Airway epithelial cell (primary cell): ENCODE measurements around the gene NR2E1. TPM values are rescaled to one million over a fixed set of nuclear protein-coding genes. Genes with fewer than 3 reads are reported as not detected.

Source experiments
- total RNA-seq: library from RNA; depleted of rRNA; stranded (reverse); fragments of >200 nt; gene quantifications from 2 replicates; pipeline ENCODE4 v1.2.3, GENCODE V29; 2015

NR2E1 gene
- not detected in 2 replicates for total RNA-seq

GRCh38 chr6:108165714-108166663, at the start of gene NR2E1:
Gene NR2E1 (plus strand): TSS chr6:108166022. CDS start chr6:108166766, 744 bp downstream.

Other genes with a start within 250 kb of the NR2E1 start
- 12.8 and 23.5 TPM in 2 replicates for gene SEC63, start 207.8 kb upstream of the NR2E1 start, total RNA-seq
- gene OSTM1, start 91.3 kb upstream of the NR2E1 start, total RNA-seq = 19.7 and 49.5 TPM in 2 replicates
- 106 and 107 TPM in 2 replicates for gene SNX3, start 95.0 kb downstream of the NR2E1 start, total RNA-seq
- gene AFG1L, start 129.0 kb downstream of the NR2E1 start, total RNA-seq = 3.6 and 5.6 TPM in 2 replicates